ENCODE data around the gene MTR.

- TF ChIP-seq CTCF (IDR thresholded peaks at IDR 0.05) (no peak), EP300 (IDR thresholded peaks at IDR 0.05) (no peak)
Observed at GRCh38 chr1:236948381-236948780, 153.3 kb downstream of the MTR start.
